PC-9 (cell line): ENCODE measurements around the gene SEL1L3. TPM values are rescaled to one million over a fixed set of nuclear protein-coding genes. Genes with fewer than 3 reads are reported as not detected.

Experiments used
- BruUV-seq: library from RNA; stranded (reverse); fragments of 400-500 nt; replicated peaks from 2 replicates; lab custom pipeline; 2021; lab: Mats Ljungman, UMichigan
- CTCF ChIA-PET: fragments of 300-600 bp; sonication (Branson Sonifier 250); formaldehyde crosslinking; loops from one replicate; lab custom pipeline; 2022; ENCODE audit warnings: antibody characterized with exemption; lab: Charles Lee
- POLR2A ChIA-PET: fragments of 300-600 bp; sonication (Branson Sonifier 250); formaldehyde crosslinking; loops from one replicate; lab custom pipeline; 2022; ENCODE audit warnings: antibody characterized with exemption; ENCODE audit not compliant: unreplicated experiment; lab: Charles Lee
- DNase-seq, 2 experiments: peaks; one replicate each; pipeline versions ENCODE4 v3.0.0 to v3.0.0-alpha.2; 2015 to 2022; ENCODE audit warnings: mixed read lengths in 1 of 2
- H2AFZ ChIP-seq: fragments of 200-600 bp; sonication (generic); 2 replicates; pipeline ENCODE4 v1.8.1; 2017; ENCODE audit warnings: antibody characterized with exemption
- H3F3A ChIP-seq: fragments of 200-600 bp; sonication (generic); 2 replicates; pipeline ENCODE4 v1.8.1; 2017; ENCODE audit warnings: antibody characterized with exemption, mild to moderate bottlenecking, low read depth; ENCODE audit not compliant: insufficient read depth
- H3K27ac ChIP-seq: fragments of 200-600 bp; sonication (generic); 2 replicates; pipeline ENCODE4 v1.6.1; 2016; ENCODE audit warnings: mixed run types
- H3K27me3 ChIP-seq: fragments of 200-600 bp; sonication (generic); 2 replicates; pipeline ENCODE4 v1.6.1; 2016; ENCODE audit warnings: low read depth, mixed run types; ENCODE audit not compliant: insufficient read depth
- H3K36me3 ChIP-seq: fragments of 200-600 bp; sonication (generic); 2 replicates; pipeline ENCODE4 v1.6.1; 2016; ENCODE audit warnings: low read depth, mixed run types
- H3K4me1 ChIP-seq: fragments of 200-600 bp; sonication (generic); replicated peaks from 2 replicates; pipeline ENCODE4 v1.6.1; 2016; ENCODE audit warnings: mixed run types; ENCODE audit not compliant: insufficient read depth
- H3K4me2 ChIP-seq: fragments of 200-600 bp; sonication (generic); 2 replicates; pipeline ENCODE4 v1.6.1; 2017; ENCODE audit warnings: mixed run types
- H3K4me3 ChIP-seq: fragments of 200-600 bp; sonication (generic); 2 replicates; pipeline ENCODE4 v1.6.1; 2016; ENCODE audit warnings: mixed run types
- H3K79me2 ChIP-seq: fragments of 200-600 bp; sonication (generic); 2 replicates; pipeline ENCODE4 v1.6.1; 2017; ENCODE audit warnings: low read depth, mixed run types
- H3K9me2 ChIP-seq: fragments of 200-600 bp; sonication (generic); 2 replicates; pipeline ENCODE4 v1.8.1; 2017; ENCODE audit warnings: mild to moderate bottlenecking; ENCODE audit not compliant: insufficient read depth
- H3K9me3 ChIP-seq: fragments of 200-600 bp; sonication (generic); 2 replicates; pipeline ENCODE4 v1.8.1; 2016; ENCODE audit warnings: low read depth; ENCODE audit not compliant: insufficient read depth
- H4K20me1 ChIP-seq: fragments of 200-600 bp; sonication (generic); 2 replicates; pipeline ENCODE4 v1.8.1; 2017; ENCODE audit not compliant: insufficient read depth
- CTCF ChIP-seq: fragments of 200-600 bp; sonication (generic); conservative IDR thresholded peaks from 2 replicates; pipeline ENCODE4 v1.6.1; 2017; ENCODE audit warnings: mixed run types, antibody characterized with exemption, mild to moderate bottlenecking, moderate library complexity
- EZH2 ChIP-seq: fragments of 200-600 bp; sonication (generic); IDR thresholded peaks from 2 replicates; pipeline ENCODE4 v1.8.0; 2017; ENCODE audit warnings: antibody characterized with exemption, low read depth
- intact Hi-C: fragments of 100-400 bp; cut with micrococcal nuclease; formaldehyde crosslinking; loops from one replicate; pipeline ENCODE4 v1.10.0; 2022; ENCODE audit not compliant: unreplicated experiment
- total RNA-seq: library from RNA; stranded (reverse); gene quantifications from 2 replicates; pipeline ENCODE4 v1.2.3, GENCODE V29; 2021

SEL1L3 gene
- total RNA-seq, 1 experiment from 2014 or later: 79.2 TPM

GRCh38 chr4:25830548-25830947, 32.2 kb downstream of the SEL1L3 start:
- H3F3A ChIP-seq: no peaks in the 10 kb centered on the region
- TF ChIP-seq EZH2: no peak
- TF ChIP-seq CTCF: no peak
- H3K4me3 ChIP-seq: no peak overlapping the region
- no peak overlapping the region for H3K4me2 ChIP-seq
- no peak overlapping the region for H2AFZ ChIP-seq
- H3K27me3 ChIP-seq: no peaks in the 10 kb centered on the region
- H4K20me1 ChIP-seq: no peaks in the 10 kb centered on the region; the same call in 1 of the 2 replicates
- no TSS peak for BruUV-seq
- ChIA-PET POLR2A (no interaction called here), CTCF (no interaction called here)
- no peaks in the 10 kb centered on the region for H3K4me1 ChIP-seq
- H3K36me3 ChIP-seq: 0 out of 2 replicates have a peak, but pooled peaks cover 16% of the 10 kb centered on the region
- no peak overlapping the region for H3K27ac ChIP-seq
- H3K9me3 ChIP-seq: no peaks in the 10 kb centered on the region
- intact Hi-C loops: no loop called here
- H3K79me2 ChIP-seq: no peaks in the 10 kb centered on the region
- no peak for DNase-seq
- no peaks in the 10 kb centered on the region for H3K9me2 ChIP-seq

GRCh38 chr4:25827897-25828296, 34.9 kb downstream of the SEL1L3 start:
- Histone ChIP-seq H4K20me1 (no peaks in the 10 kb centered on the region), H3K4me3 (no peak overlapping the region), H3K36me3 (0 out of 2 replicates have a peak, but pooled peaks cover 11% of the 10 kb centered on the region), H3K4me2 (no peak overlapping the region), H3K9me2 (no peaks in the 10 kb centered on the region), H3K4me1 (no peaks in the 10 kb centered on the region), H3K27me3 (no peaks in the 10 kb centered on the region), H3K79me2 (no peaks in the 10 kb centered on the region), H3F3A (no peaks in the 10 kb centered on the region), H2AFZ (no peak overlapping the region), H3K9me3 (no peaks in the 10 kb centered on the region), H3K27ac (no peak overlapping the region)
- BruUV-seq: no TSS peak
- ChIA-PET CTCF (interaction anchor here (0.7 to 1.0 kb wide), 2 partner anchors 86 to 1121 kb away, joined by 4 to 5 read pairs; partner anchors contain the start of gene SMIM20), POLR2A (no interaction called here)
- TF ChIP-seq CTCF (no peak), EZH2 (no peak)
- intact Hi-C loops: no loop called here
- DNase-seq: no peak

- ChIA-PET POLR2A (no interaction called here), CTCF (no interaction called here)
- Histone ChIP-seq H4K20me1 (no peaks in the 10 kb centered on the region), H3K27ac (no peak overlapping the region), H3K79me2 (no peaks in the 10 kb centered on the region), H3K4me2 (no peak overlapping the region), H3K27me3 (no peaks in the 10 kb centered on the region), H3K9me2 (no peaks in the 10 kb centered on the region), H3F3A (no peaks in the 10 kb centered on the region), H3K4me1 (no peaks in the 10 kb centered on the region), H3K4me3 (no peak overlapping the region), H3K9me3 (no peaks in the 10 kb centered on the region), H3K36me3 (0 out of 2 replicates have a peak, but pooled peaks cover 7% of the 10 kb centered on the region), H2AFZ (no peak overlapping the region)
- TF ChIP-seq EZH2 (no peak), CTCF (no peak)
- DNase-seq: no peak
- intact Hi-C loops: no loop called here
- no TSS peak for BruUV-seq
Measured at GRCh38 chr4:25827373-25827772, 35.4 kb downstream of the SEL1L3 start.
